GM12874 (cell line): Measurements from ENCODE around the gene NUDT1.

Experiments
- CTCF ChIP-seq: IDR thresholded peaks from 2 replicates; pipeline ENCODE4 v1.5.1; 2011; ENCODE audit warnings: low read depth, mild to moderate bottlenecking, control low read depth, low read length, moderate library complexity; ENCODE audit not compliant: insufficient read depth

Gene NUDT1

GRCh38 chr7:2220030-2220429 is 22.0 kb upstream of the NUDT1 start:
- no peak for TF ChIP-seq CTCF

GRCh38 chr7:2220506-2220905 is 21.5 kb upstream of the NUDT1 start:
- no peak for TF ChIP-seq CTCF

GRCh38 chr7:2220954-2221353 is 21.1 kb upstream of the NUDT1 start:
- TF ChIP-seq CTCF = no peak

- no peak for TF ChIP-seq CTCF
Measured at GRCh38 chr7:2222516-2222915, 19.5 kb upstream of the NUDT1 start.

- no peak for TF ChIP-seq CTCF
Measured at GRCh38 chr7:2223321-2223720, 18.7 kb upstream of the NUDT1 start.

GRCh38 chr7:2224491-2224928 is 17.5 kb upstream of the NUDT1 start:
- TF ChIP-seq CTCF = no peak

- no peak for TF ChIP-seq CTCF
Measured at GRCh38 chr7:2224934-2225333, 17.1 kb upstream of the NUDT1 start.

GRCh38 chr7:2225336-2225735 is 16.7 kb upstream of the NUDT1 start:
- no peak for TF ChIP-seq CTCF
